ENCODE measurements around the gene LGALS9.
"Not testable (repeated sequence)": the region's sequence is repeated elsewhere in the genome, so short reads cannot be mapped to it uniquely, and the experiment has no call there.

Gene LGALS9

GRCh38 chr17:27666831-27667560 is 36.0 kb downstream of the LGALS9 start:
- H3K79me2 ChIP-seq (ENCODE audit: control insufficient read depth, insufficient read depth, low read length, unreplicated experiment) = no peaks in the 10 kb centered on the region
- H2AFZ ChIP-seq (ENCODE audit: low read length, unreplicated experiment) = no peak overlapping the region
- H3K27me3 ChIP-seq (ENCODE audit: insufficient read depth, low read length) = peaks cover 32% of the 10 kb centered on the region; the same call in 1 of the 2 replicates

GRCh38 chr17:27667656-27668487 is 36.9 kb downstream of the LGALS9 start:
- no peak overlapping the region for H3K4me3 ChIP-seq (ENCODE audit: low read depth, low read length)
- no peak overlapping the region for H3K27ac ChIP-seq (ENCODE audit: low read depth, low read length)
- no peaks in the 10 kb centered on the region for H3K79me2 ChIP-seq (ENCODE audit: control insufficient read depth, insufficient read depth, low read length, unreplicated experiment)
- no peaks in the 10 kb centered on the region for H3K4me1 ChIP-seq (ENCODE audit: control insufficient read depth, insufficient read depth, low read length, unreplicated experiment)
- no peak overlapping the region for H2AFZ ChIP-seq (ENCODE audit: low read length, unreplicated experiment)
- no peaks in the 10 kb centered on the region for H3K36me3 ChIP-seq (ENCODE audit: insufficient read depth, low read length)
- peaks cover 24% of the 10 kb centered on the region; the same call in 1 of the 2 replicates for H3K27me3 ChIP-seq (ENCODE audit: insufficient read depth, low read length)

More at GRCh38 chr17:27666831-27667560, 36.0 kb downstream of the LGALS9 start:
- H3K27ac ChIP-seq (ENCODE audit: low read depth, low read length) = no peak overlapping the region
- no peak overlapping the region for H3K4me3 ChIP-seq (ENCODE audit: low read depth, low read length)
- H3K4me1 ChIP-seq (ENCODE audit: control insufficient read depth, insufficient read depth, low read length, unreplicated experiment) = no peaks in the 10 kb centered on the region
- H3K36me3 ChIP-seq (ENCODE audit: insufficient read depth, low read length) = no peaks in the 10 kb centered on the region

GRCh38 chr17:27668488-27668823 is 37.5 kb downstream of the LGALS9 start:
- H3K4me3 ChIP-seq (ENCODE audit: low read depth, low read length) = no peak overlapping the region
- H3K4me1 ChIP-seq (ENCODE audit: control insufficient read depth, insufficient read depth, low read length, unreplicated experiment) = no peaks in the 10 kb centered on the region
- H3K36me3 ChIP-seq (ENCODE audit: insufficient read depth, low read length) = no peaks in the 10 kb centered on the region
- no peak overlapping the region for H2AFZ ChIP-seq (ENCODE audit: low read length, unreplicated experiment)
- H3K27me3 ChIP-seq (ENCODE audit: insufficient read depth, low read length) = peaks cover 21% of the 10 kb centered on the region; the same call in 1 of the 2 replicates
- H3K79me2 ChIP-seq (ENCODE audit: control insufficient read depth, insufficient read depth, low read length, unreplicated experiment) = no peaks in the 10 kb centered on the region
- H3K27ac ChIP-seq (ENCODE audit: low read depth, low read length) = no peak overlapping the region

- Histone ChIP-seq H3K79me2 (ENCODE audit: control insufficient read depth, insufficient read depth, low read length, unreplicated experiment) (no peaks in the 10 kb centered on the region), H3K27ac (ENCODE audit: low read depth, low read length) (no peak overlapping the region), H3K27me3 (ENCODE audit: insufficient read depth, low read length) (peaks cover 15% of the 10 kb centered on the region; the same call in 1 of the 2 replicates), H3K4me1 (ENCODE audit: control insufficient read depth, insufficient read depth, low read length, unreplicated experiment) (no peaks in the 10 kb centered on the region), H3K36me3 (ENCODE audit: insufficient read depth, low read length) (no peaks in the 10 kb centered on the region), H3K4me3 (ENCODE audit: low read depth, low read length) (no peak overlapping the region), H2AFZ (ENCODE audit: low read length, unreplicated experiment) (no peak overlapping the region)
Observed at GRCh38 chr17:27669136-27669535, 38.1 kb downstream of the LGALS9 start.

GRCh38 chr17:27669850-27670249 is 38.9 kb downstream of the LGALS9 start:
- Histone ChIP-seq H3K27me3 (ENCODE audit: insufficient read depth, low read length) (peaks cover 12% of the 10 kb centered on the region; the same call in 1 of the 2 replicates), H3K27ac (ENCODE audit: low read depth, low read length) (no peak overlapping the region), H3K36me3 (ENCODE audit: insufficient read depth, low read length) (no peaks in the 10 kb centered on the region), H3K4me3 (ENCODE audit: low read depth, low read length) (no peak overlapping the region), H3K79me2 (ENCODE audit: control insufficient read depth, insufficient read depth, low read length, unreplicated experiment) (no peaks in the 10 kb centered on the region), H2AFZ (ENCODE audit: low read length, unreplicated experiment) (no peak overlapping the region), H3K4me1 (ENCODE audit: control insufficient read depth, insufficient read depth, low read length, unreplicated experiment) (no peaks in the 10 kb centered on the region)

GRCh38 chr17:27670791-27671590 is 40.0 kb downstream of the LGALS9 start:
- H3K4me1 ChIP-seq (ENCODE audit: control insufficient read depth, insufficient read depth, low read length, unreplicated experiment) = no peaks in the 10 kb centered on the region
- H3K79me2 ChIP-seq (ENCODE audit: control insufficient read depth, insufficient read depth, low read length, unreplicated experiment) = no peaks in the 10 kb centered on the region
- H2AFZ ChIP-seq (ENCODE audit: low read length, unreplicated experiment) = no peak overlapping the region
- H3K4me3 ChIP-seq (ENCODE audit: low read depth, low read length) = no peak overlapping the region
- peaks cover 12% of the 10 kb centered on the region; the same call in 1 of the 2 replicates for H3K27me3 ChIP-seq (ENCODE audit: insufficient read depth, low read length)
- H3K36me3 ChIP-seq (ENCODE audit: insufficient read depth, low read length) = no peaks in the 10 kb centered on the region
- no peak overlapping the region for H3K27ac ChIP-seq (ENCODE audit: low read depth, low read length)

GRCh38 chr17:27671591-27671910 is 40.6 kb downstream of the LGALS9 start:
- H2AFZ ChIP-seq (ENCODE audit: low read length, unreplicated experiment) = no peak overlapping the region
- H3K27ac ChIP-seq (ENCODE audit: low read depth, low read length) = no peak overlapping the region
- no peaks in the 10 kb centered on the region for H3K36me3 ChIP-seq (ENCODE audit: insufficient read depth, low read length)
- H3K79me2 ChIP-seq (ENCODE audit: control insufficient read depth, insufficient read depth, low read length, unreplicated experiment) = no peaks in the 10 kb centered on the region
- no peak overlapping the region for H3K4me3 ChIP-seq (ENCODE audit: low read depth, low read length)
- peaks cover 12% of the 10 kb centered on the region; the same call in 1 of the 2 replicates for H3K27me3 ChIP-seq (ENCODE audit: insufficient read depth, low read length)
- no peaks in the 10 kb centered on the region for H3K4me1 ChIP-seq (ENCODE audit: control insufficient read depth, insufficient read depth, low read length, unreplicated experiment)

GRCh38 chr17:27671977-27672480 is 41.0 kb downstream of the LGALS9 start:
- not testable (repeated sequence) for H2AFZ ChIP-seq (ENCODE audit: low read length, unreplicated experiment); H3K4me3 ChIP-seq (ENCODE audit: low read depth, low read length); H3K36me3 ChIP-seq (ENCODE audit: insufficient read depth, low read length); H3K79me2 ChIP-seq (ENCODE audit: control insufficient read depth, insufficient read depth, low read length, unreplicated experiment); H3K27ac ChIP-seq (ENCODE audit: low read depth, low read length); H3K4me1 ChIP-seq (ENCODE audit: control insufficient read depth, insufficient read depth, low read length, unreplicated experiment)
- H3K27me3 ChIP-seq (ENCODE audit: insufficient read depth, low read length) = peaks cover 17% of the 10 kb centered on the region; the same call in 1 of the 2 replicates

- Histone ChIP-seq H3K79me2 (ENCODE audit: control insufficient read depth, insufficient read depth, low read length, unreplicated experiment) (no peaks in the 10 kb centered on the region), H3K4me3 (ENCODE audit: low read depth, low read length) (no peak overlapping the region), H2AFZ (ENCODE audit: low read length, unreplicated experiment) (no peak overlapping the region), H3K4me1 (ENCODE audit: control insufficient read depth, insufficient read depth, low read length, unreplicated experiment) (no peaks in the 10 kb centered on the region), H3K27ac (ENCODE audit: low read depth, low read length) (no peak overlapping the region), H3K36me3 (ENCODE audit: insufficient read depth, low read length) (no peaks in the 10 kb centered on the region), H3K27me3 (ENCODE audit: insufficient read depth, low read length) (peaks cover 33% of the 10 kb centered on the region)
Observed at GRCh38 chr17:27674335-27674734, 43.3 kb downstream of the LGALS9 start.

GRCh38 chr17:27677191-27677590 is 46.2 kb downstream of the LGALS9 start:
- Histone ChIP-seq H2AFZ (ENCODE audit: low read length, unreplicated experiment) (no peak overlapping the region), H3K27me3 (ENCODE audit: insufficient read depth, low read length) (peaks cover 54% of the 10 kb centered on the region), H3K36me3 (ENCODE audit: insufficient read depth, low read length) (no peaks in the 10 kb centered on the region), H3K4me1 (ENCODE audit: control insufficient read depth, insufficient read depth, low read length, unreplicated experiment) (no peaks in the 10 kb centered on the region), H3K27ac (ENCODE audit: low read depth, low read length) (no peak overlapping the region), H3K79me2 (ENCODE audit: control insufficient read depth, insufficient read depth, low read length, unreplicated experiment) (no peaks in the 10 kb centered on the region), H3K4me3 (ENCODE audit: low read depth, low read length) (no peak overlapping the region)
